Type B pancreatic cell (in vitro differentiated cells): Measurements from ENCODE around the gene CLDN2. TPM values are rescaled to one million over a fixed set of nuclear protein-coding genes. Genes with fewer than 3 reads are reported as not detected.

Experiments
- DNase-seq: peaks from one replicate; pipeline ENCODE4 v3.0.0; 2021; ENCODE audit warnings: mixed read lengths; ENCODE audit not compliant: unreplicated experiment; ENCODE audit errors: extremely low spot score
- H3K27ac Mint-ChIP-seq: 2 replicates; pipeline ENCODE4 v1.8.0; 2021; ENCODE audit warnings: mild to moderate bottlenecking, mixed read lengths
- H3K27me3 Mint-ChIP-seq: 2 replicates; pipeline ENCODE4 v1.8.0; 2021; ENCODE audit warnings: mixed read lengths
- H3K36me3 Mint-ChIP-seq: 2 replicates; pipeline ENCODE4 v1.8.0; 2021; ENCODE audit warnings: mixed read lengths
- H3K4me1 Mint-ChIP-seq: one replicate; pipeline ENCODE4 v1.8.0; 2021; ENCODE audit warnings: mixed read lengths; ENCODE audit not compliant: unreplicated experiment
- H3K4me3 Mint-ChIP-seq: 2 replicates; pipeline ENCODE4 v1.8.0; 2021; ENCODE audit warnings: mild to moderate bottlenecking, mixed read lengths
- H3K9me3 Mint-ChIP-seq: 2 replicates; pipeline ENCODE4 v1.8.0; 2021; ENCODE audit warnings: mixed read lengths
- CTCF ChIP-seq: fragments of 200-600 bp; sonication (generic); conservative IDR thresholded peaks from 2 replicates; pipeline ENCODE4 v1.5.0; 2021; ENCODE audit warnings: antibody characterized with exemption, mild to moderate bottlenecking
- total RNA-seq: library from RNA; stranded (reverse); gene quantifications from 2 replicates; pipeline ENCODE4 v1.2.1, GENCODE V29; 2021; ENCODE audit warnings: low replicate concordance

Gene CLDN2
- total RNA-seq, 1 donor from 2014 or later: 4.9 TPM

GRCh38 chrX:106932960-106933537 is 12.8 kb downstream of the CLDN2 start:
- H3K9me3 Mint-ChIP-seq: no peaks in the 10 kb centered on the region
- no peaks in the 10 kb centered on the region for H3K36me3 Mint-ChIP-seq
- no peak for TF ChIP-seq CTCF
- H3K4me1 Mint-ChIP-seq: no peaks in the 10 kb centered on the region
- H3K4me3 Mint-ChIP-seq: no peak overlapping the region
- no peaks in the 10 kb centered on the region for H3K27me3 Mint-ChIP-seq
- DNase-seq: no peak
- peak overlapping the region; percentile 23 for H3K27ac Mint-ChIP-seq

GRCh38 chrX:106933538-106933961 is 13.3 kb downstream of the CLDN2 start:
- no peak overlapping the region for H3K27ac Mint-ChIP-seq
- no peaks in the 10 kb centered on the region for H3K27me3 Mint-ChIP-seq
- no peak for DNase-seq
- TF ChIP-seq CTCF: no peak
- no peaks in the 10 kb centered on the region for H3K36me3 Mint-ChIP-seq
- H3K4me1 Mint-ChIP-seq: no peaks in the 10 kb centered on the region
- H3K9me3 Mint-ChIP-seq: no peaks in the 10 kb centered on the region
- no peak overlapping the region for H3K4me3 Mint-ChIP-seq

GRCh38 chrX:106935175-106935574 is 15.0 kb downstream of the CLDN2 start:
- no peak for TF ChIP-seq CTCF
- H3K27ac Mint-ChIP-seq: no peak overlapping the region
- H3K4me3 Mint-ChIP-seq: no peak overlapping the region
- no peaks in the 10 kb centered on the region for H3K36me3 Mint-ChIP-seq
- no peak for DNase-seq
- H3K9me3 Mint-ChIP-seq: no peaks in the 10 kb centered on the region
- no peaks in the 10 kb centered on the region for H3K4me1 Mint-ChIP-seq
- no peaks in the 10 kb centered on the region for H3K27me3 Mint-ChIP-seq

GRCh38 chrX:106936246-106936645 is 16.0 kb downstream of the CLDN2 start:
- no peak for DNase-seq
- Mint-ChIP-seq H3K27ac (no peak overlapping the region), H3K36me3 (no peaks in the 10 kb centered on the region), H3K4me3 (no peak overlapping the region), H3K4me1 (no peaks in the 10 kb centered on the region), H3K27me3 (no peaks in the 10 kb centered on the region), H3K9me3 (no peaks in the 10 kb centered on the region)
- no peak for TF ChIP-seq CTCF

GRCh38 chrX:106939566-106939965 is 19.4 kb downstream of the CLDN2 start:
- Mint-ChIP-seq H3K4me1 (no peaks in the 10 kb centered on the region), H3K9me3 (no peaks in the 10 kb centered on the region), H3K36me3 (no peaks in the 10 kb centered on the region), H3K4me3 (no peak overlapping the region), H3K27me3 (no peaks in the 10 kb centered on the region), H3K27ac (no peak overlapping the region)
- no peak for TF ChIP-seq CTCF
- DNase-seq: no peak

GRCh38 chrX:106940068-106940467 is 19.9 kb downstream of the CLDN2 start:
- no peak for DNase-seq
- H3K27ac Mint-ChIP-seq: no peak overlapping the region
- no peak for TF ChIP-seq CTCF
- no peaks in the 10 kb centered on the region for H3K9me3 Mint-ChIP-seq
- H3K36me3 Mint-ChIP-seq: no peaks in the 10 kb centered on the region
- no peaks in the 10 kb centered on the region for H3K27me3 Mint-ChIP-seq
- H3K4me3 Mint-ChIP-seq: no peak overlapping the region
- H3K4me1 Mint-ChIP-seq: no peaks in the 10 kb centered on the region
